Activated T-helper 1 cell treated with anti-CD3 and anti-CD28 coated beads, Interleukin-2, amount 50 U/mL, for 16 hours (primary cell): Measurements from ENCODE around the gene BLOC1S1.

Experiments
- DNase-seq, 2 donors: peaks; one replicate each; pipeline ENCODE4 v3.0.0-alpha.2; 2020; ENCODE audit warnings: low read depth in 1 of 2, low spot score in 1 of 2

BLOC1S1 gene

DNA sequence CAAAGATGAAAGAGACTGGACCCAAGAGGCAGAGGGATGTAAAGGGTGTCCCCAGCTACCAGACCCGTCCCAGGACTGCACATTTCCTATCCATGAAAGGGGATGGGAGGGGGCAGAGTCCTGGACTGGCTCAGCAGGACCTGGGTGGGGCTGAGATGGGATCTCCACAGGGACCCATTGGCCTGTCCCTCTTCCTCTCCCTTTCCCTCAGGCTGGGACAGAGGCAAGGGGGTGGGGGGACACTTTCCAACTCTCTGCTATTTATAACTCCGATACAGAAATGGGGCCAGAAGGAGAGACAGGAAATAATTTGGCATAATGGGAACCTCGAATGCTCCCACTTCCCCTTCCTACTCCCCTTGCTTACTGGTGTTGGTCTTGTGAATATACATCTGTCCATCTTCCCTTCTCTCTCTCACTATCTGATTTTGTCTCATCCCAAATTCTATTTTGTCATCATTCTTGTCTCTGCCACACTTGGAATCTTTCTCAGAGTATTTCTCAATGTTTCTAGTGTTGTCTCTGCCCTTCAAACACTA is 7.1 kb upstream of the BLOC1S1 start:
- DNase-seq: no peak

- DNase-seq: no peak
Measured at GRCh38 chr12:55711786-55712553, 3.9 kb upstream of the BLOC1S1 start.

- no peak for DNase-seq
Measured at GRCh38 chr12:55712700-55713415, 3.0 kb upstream of the BLOC1S1 start.

GRCh38 chr12:55713721-55714120 is 2.1 kb upstream of the BLOC1S1 start:
- DNase-seq: no peak

DNA sequence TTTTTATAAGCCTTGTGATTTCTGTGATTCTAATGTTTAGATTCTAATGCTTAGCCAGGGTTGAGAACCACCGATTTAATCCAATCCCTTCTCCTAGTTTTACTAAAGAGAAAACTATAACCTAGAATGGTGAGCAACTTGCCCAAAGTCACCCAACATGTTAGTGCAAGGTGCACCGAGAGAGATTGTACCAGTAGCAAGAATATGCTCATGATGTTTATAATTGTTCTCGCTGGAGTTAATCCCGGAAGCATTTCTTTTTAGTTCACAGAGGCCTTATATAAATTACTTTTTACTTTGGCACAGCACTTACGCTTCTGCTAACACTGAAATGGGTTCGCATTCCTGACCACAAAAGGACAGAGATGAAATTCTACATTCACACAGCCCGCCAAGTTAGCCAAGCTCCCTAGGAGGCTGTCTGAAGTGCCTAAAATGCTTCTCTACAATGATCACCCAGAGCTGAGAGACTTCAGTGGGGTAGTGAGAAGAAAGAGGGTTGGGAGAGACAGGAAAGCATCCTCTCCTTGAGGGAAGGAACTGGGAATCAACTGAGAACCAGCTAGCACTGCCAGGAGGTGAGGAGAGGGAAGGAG is 579 bp upstream of the BLOC1S1 start:
- no peak for DNase-seq

DNA sequence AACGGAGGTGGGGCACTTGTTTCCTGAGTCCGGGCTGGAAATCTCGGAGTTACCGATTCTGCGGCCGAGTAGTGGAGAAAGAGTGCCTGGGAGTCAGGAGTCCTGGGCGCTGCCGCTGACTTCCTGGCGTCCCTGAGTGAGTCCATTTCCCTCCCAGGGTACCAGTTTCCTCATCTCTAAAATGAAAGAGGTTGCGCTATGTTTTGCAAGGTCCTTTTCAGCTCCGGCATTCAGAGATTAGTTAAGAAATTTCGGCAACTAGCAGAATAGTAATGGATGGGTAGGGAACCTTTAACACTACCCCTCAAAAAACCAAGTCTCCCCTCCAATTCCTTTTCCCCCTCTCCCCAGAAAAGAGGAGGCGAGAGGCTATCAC is 724 bp downstream of the BLOC1S1 start:
- no peak for DNase-seq

- DNase-seq: no peak
Measured at GRCh38 chr12:55717011-55718007, 1.5 kb downstream of the BLOC1S1 start.

DNA sequence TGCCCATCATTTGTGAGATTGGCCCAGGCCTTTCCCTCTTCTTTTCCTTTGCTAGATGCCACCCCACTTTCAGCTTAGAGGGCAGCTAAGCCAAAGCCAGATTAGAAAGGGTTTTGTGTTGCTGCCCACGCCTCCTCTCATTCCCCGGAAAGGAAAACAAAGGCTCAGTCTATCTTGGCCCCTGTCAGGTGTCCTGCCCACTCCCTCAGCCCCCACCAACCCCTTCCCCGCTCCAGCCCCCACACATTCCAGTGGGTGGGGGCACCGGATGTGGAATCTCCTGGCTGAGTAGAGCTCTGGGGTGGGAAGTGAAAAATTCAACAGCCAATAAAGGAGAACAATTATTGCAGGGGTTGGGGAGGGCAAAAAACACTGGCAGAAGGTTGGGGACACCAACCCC is 2.2 kb downstream of the BLOC1S1 start:
- no peak for DNase-seq

- no peak for DNase-seq
Measured at GRCh38 chr12:55718624-55719275, 2.9 kb downstream of the BLOC1S1 start.

GRCh38 chr12:55719371-55719770 is 3.5 kb downstream of the BLOC1S1 start:
- no peak for DNase-seq

GRCh38 chr12:55720071-55720564 is 4.3 kb downstream of the BLOC1S1 start, which contains the start of gene RDH5:
TSS of gene RDH5 (plus strand) at chr12:55720393. CDS start at chr12:55721185, 792 bp downstream.
- no peak for DNase-seq

DNA sequence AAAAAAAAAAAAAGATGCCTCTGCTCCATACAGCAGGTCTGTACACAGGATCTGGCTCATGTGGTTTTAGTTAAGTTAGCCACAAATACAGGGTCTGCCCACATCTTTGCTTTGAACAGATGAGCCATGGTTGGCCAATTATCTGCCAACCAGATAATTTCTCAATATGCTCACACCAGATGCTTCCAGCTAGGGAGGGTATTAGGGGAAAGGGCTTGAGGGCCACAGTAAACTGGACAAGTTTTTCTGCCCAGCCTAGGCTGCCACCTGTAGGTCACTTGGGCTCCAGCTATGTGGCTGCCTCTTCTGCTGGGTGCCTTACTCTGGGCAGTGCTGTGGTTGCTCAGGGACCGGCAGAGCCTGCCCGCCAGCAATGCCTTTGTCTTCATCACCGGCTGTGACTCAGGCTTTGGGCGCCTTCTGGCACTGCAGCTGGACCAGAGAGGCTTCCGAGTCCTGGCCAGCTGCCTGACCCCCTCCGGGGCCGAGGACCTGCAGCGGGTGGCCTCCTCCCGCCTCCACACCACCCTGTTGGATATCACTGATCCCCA is 5.1 kb downstream of the BLOC1S1 start:
- DNase-seq: no peak

DNA sequence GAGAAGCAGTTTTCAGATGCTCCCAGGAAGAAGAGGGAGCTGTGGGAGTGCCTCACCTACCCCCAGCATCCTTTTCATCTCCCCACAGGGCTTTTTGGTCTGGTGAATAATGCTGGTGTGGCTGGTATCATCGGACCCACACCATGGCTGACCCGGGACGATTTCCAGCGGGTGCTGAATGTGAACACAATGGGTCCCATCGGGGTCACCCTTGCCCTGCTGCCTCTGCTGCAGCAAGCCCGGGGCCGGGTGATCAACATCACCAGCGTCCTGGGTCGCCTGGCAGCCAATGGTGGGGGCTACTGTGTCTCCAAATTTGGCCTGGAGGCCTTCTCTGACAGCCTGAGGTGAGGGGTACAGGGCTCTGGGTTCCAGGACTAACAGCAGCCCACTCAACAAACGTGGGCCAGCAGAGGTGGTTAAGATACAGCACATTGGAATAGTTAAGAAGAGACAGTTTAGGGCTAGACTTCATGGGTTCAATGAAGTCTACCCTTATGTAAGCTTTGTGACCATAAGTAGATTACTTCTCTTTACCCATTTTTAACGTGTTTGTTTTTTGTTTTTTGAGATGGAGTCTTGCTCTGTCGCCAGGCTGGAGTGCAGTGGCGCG is 5.9 kb downstream of the BLOC1S1 start:
- DNase-seq: no peak

DNA sequence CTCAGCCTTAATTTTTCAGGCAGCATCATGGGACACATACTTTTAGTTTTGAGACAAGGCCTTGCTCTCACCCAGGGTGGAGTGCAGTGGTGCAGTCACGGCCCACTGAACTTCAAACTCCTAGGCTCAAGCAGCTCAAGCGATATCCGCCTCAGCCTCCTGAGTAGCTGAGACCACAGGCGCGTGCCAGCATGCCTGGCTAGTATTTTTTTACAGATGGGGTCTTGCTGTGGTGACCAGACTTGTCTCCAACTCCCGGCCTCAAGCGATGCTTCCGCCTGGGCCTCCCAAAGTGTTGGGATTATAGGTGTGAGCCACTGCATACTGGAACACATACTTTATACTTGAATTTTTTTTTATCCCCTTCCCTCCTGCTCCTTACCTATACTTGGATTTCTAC is 7.1 kb downstream of the BLOC1S1 start:
- no peak for DNase-seq

- no peak for DNase-seq
Measured at GRCh38 chr12:55723516-55724225, 7.8 kb downstream of the BLOC1S1 start.

DNA sequence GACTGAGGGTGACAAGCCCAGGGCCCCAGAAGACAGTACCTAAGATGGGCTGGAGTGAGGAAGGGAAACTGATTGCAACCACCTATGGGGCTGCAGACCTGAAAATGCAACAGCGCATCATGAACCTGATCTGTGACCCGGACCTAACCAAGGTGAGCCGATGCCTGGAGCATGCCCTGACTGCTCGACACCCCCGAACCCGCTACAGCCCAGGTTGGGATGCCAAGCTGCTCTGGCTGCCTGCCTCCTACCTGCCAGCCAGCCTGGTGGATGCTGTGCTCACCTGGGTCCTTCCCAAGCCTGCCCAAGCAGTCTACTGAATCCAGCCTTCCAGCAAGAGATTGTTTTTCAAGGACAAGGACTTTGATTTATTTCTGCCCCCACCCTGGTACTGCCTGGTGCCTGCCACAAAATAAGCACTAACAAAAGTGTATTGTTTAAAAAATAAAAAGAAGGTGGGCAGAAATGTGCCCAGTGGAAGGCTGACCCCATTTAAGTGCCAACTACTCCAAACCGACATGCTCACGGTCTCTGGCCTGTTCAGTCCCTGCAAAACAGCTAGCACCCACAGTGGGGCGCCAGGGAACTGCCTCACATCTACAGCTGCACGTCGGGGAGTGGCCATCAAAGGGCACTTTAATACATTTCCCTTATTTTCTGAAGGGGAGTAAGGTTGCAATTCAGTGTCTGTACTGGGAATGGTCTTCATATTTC is 8.5 kb downstream of the BLOC1S1 start:
- DNase-seq: peak; percentile 38 to 47

GRCh38 chr12:55724940-55725309 is 9.1 kb downstream of the BLOC1S1 start:
- DNase-seq: no peak

GRCh38 chr12:55725556-55725955 is 9.7 kb downstream of the BLOC1S1 start:
- no peak for DNase-seq
